H1 (cell line): Measurements from ENCODE around the gene LRRC39. TPM values are rescaled to one million over a fixed set of nuclear protein-coding genes. Genes with fewer than 3 reads are reported as not detected.

Experiments used
- CTCF ChIA-PET: fragments of 300-600 bp; sonication (Branson Sonifier 250); formaldehyde crosslinking; loops from one replicate; lab custom pipeline; 2021; ENCODE audit not compliant: partially characterized antibody; lab: Charles Lee
- POLR2A ChIA-PET: fragments of 300-600 bp; sonication (Branson Sonifier 250); formaldehyde crosslinking; loops from one replicate; lab custom pipeline; 2021; ENCODE audit warnings: inconsistent platforms; ENCODE audit not compliant: partially characterized antibody; lab: Charles Lee
- DNase-seq, 2 experiments: peaks; one replicate each; pipeline versions ENCODE4 v3.0.0 to v3.0.0-alpha.2; 2010 to 2022; ENCODE audit warnings: low spot score in 2 of 2, low read depth in 1 of 2, mixed read lengths in 1 of 2
- FAIRE-seq: peaks from 2 replicates; lab custom pipeline; 2011; peaks lifted over from hg19 to GRCh38; lab: Jason Lieb, UNC
- H2AFZ ChIP-seq: 2 replicates; pipeline ENCODE4 v1.8.1; 2012; ENCODE audit warnings: low read length, inconsistent platforms
- H2AK5ac ChIP-seq: 2 replicates; pipeline ENCODE4 v1.6.1; 2013; ENCODE audit warnings: low read depth, low read length
- H2BK120ac ChIP-seq: replicated peaks from 2 replicates; pipeline ENCODE3; 2013; ENCODE audit warnings: low read depth, low read length, inconsistent platforms
- H2BK12ac ChIP-seq: 2 replicates; pipeline ENCODE4 v1.6.1; 2013; ENCODE audit warnings: low read depth, low read length
- H2BK15ac ChIP-seq: 2 replicates; pipeline ENCODE4 v1.6.1; 2013; ENCODE audit warnings: low read length
- H2BK20ac ChIP-seq: 2 replicates; pipeline ENCODE4 v1.6.1; 2013; ENCODE audit warnings: low read length
- H2BK5ac ChIP-seq: 2 replicates; pipeline ENCODE4 v1.6.1; 2013; ENCODE audit warnings: low read depth, low read length
- H3K14ac ChIP-seq: 2 replicates; pipeline ENCODE4 v1.6.1; 2013; ENCODE audit warnings: inconsistent platforms; ENCODE audit not compliant: insufficient read length
- H3K18ac ChIP-seq: 2 replicates; pipeline ENCODE4 v1.6.1; 2013; ENCODE audit warnings: low read length; ENCODE audit errors: extremely low read depth
- H3K23ac ChIP-seq: 2 replicates; pipeline ENCODE4 v1.6.1; 2013; ENCODE audit warnings: inconsistent platforms; ENCODE audit not compliant: insufficient read length
- H3K23me2 ChIP-seq: 2 replicates; pipeline ENCODE4 v1.6.1; 2013; ENCODE audit warnings: low read depth, low read length
- H3K27ac ChIP-seq: 2 replicates; pipeline ENCODE4 v1.6.1; 2011; ENCODE audit warnings: low read depth, low read length, inconsistent platforms
- H3K27me3 ChIP-seq, 4 experiments: replicated peaks in 1 of 4; 1 replicate in 1 of 4; 2 replicates in 3 of 4; pipeline versions ENCODE4 v1.6.1 to v1.8.1; 2011 to 2013; ENCODE audit warnings: low read length in 3 of 4, mild to moderate bottlenecking in 3 of 4, inconsistent platforms in 2 of 4, mixed read lengths in 2 of 4, moderate library complexity in 1 of 4; ENCODE audit not compliant: control insufficient read depth in 3 of 4, insufficient read depth in 3 of 4; ENCODE audit errors: extremely low read depth in 1 of 4
- H3K36me3 ChIP-seq, 4 experiments: 2 replicates each; pipeline versions ENCODE4 v1.6.1 to v1.8.1; 2011 to 2013; ENCODE audit warnings: mild to moderate bottlenecking in 4 of 4, low read length in 3 of 4, moderate library complexity in 2 of 4, control low read depth in 1 of 4, inconsistent platforms in 1 of 4; ENCODE audit not compliant: insufficient read depth in 4 of 4, control insufficient read depth in 2 of 4
- H3K4ac ChIP-seq: replicated peaks from 2 replicates; pipeline ENCODE3; 2013; ENCODE audit warnings: low read length, low read depth, mixed read lengths, inconsistent platforms; ENCODE audit not compliant: insufficient read length
- H3K4me1 ChIP-seq, 4 experiments: replicated peaks in 1 of 4; 1 replicate in 1 of 4; 2 replicates in 3 of 4; pipeline versions ENCODE4 v1.6.1 to v1.8.1; 2011 to 2013; ENCODE audit warnings: low read length in 3 of 4, inconsistent platforms in 2 of 4, mixed read lengths in 1 of 4; ENCODE audit not compliant: insufficient read depth in 4 of 4, control insufficient read depth in 3 of 4
- H3K4me2 ChIP-seq, 2 experiments: 2 replicates each; pipeline versions ENCODE4 v1.6.1 to v1.8.1; 2011 to 2013; ENCODE audit warnings: low read depth in 2 of 2, low read length in 2 of 2, control low read depth in 1 of 2, inconsistent platforms in 1 of 2, mild to moderate bottlenecking in 1 of 2; ENCODE audit not compliant: insufficient read depth in 1 of 2
- H3K4me3 ChIP-seq, 4 experiments: fragments of 200-600, 300-600 bp in 1 of 4; sonication (generic), shearing (Covaris generic), sonication (Bioruptor Twin) in 1 of 4; 2 replicates each; pipeline versions ENCODE4 v1.5.1 to v1.8.1; 2011 to 2016; ENCODE audit warnings: low read length in 4 of 4, low read depth in 3 of 4, control low read depth in 2 of 4, inconsistent platforms in 2 of 4, mild to moderate bottlenecking in 2 of 4, mixed read lengths in 1 of 4, moderate library complexity in 1 of 4; ENCODE audit not compliant: insufficient read depth in 2 of 4; ENCODE audit errors: extremely low read depth in 1 of 4
- H3K56ac ChIP-seq: replicated peaks from 2 replicates; pipeline ENCODE3; 2013; ENCODE audit warnings: low read depth, mild to moderate bottlenecking, mixed read lengths, low read length, inconsistent platforms; ENCODE audit not compliant: insufficient read length
- H3K79me1 ChIP-seq: 2 replicates; pipeline ENCODE4 v1.6.1; 2013; ENCODE audit warnings: low read depth, low read length, control low read depth
- H3K79me2 ChIP-seq, 2 experiments: 2 replicates each; pipeline versions ENCODE4 v1.6.1 to v1.8.1; 2012 to 2013; ENCODE audit warnings: low read length in 2 of 2, mild to moderate bottlenecking in 2 of 2, inconsistent platforms in 1 of 2; ENCODE audit not compliant: insufficient read depth in 2 of 2, control insufficient read depth in 1 of 2
- H3K9ac ChIP-seq, 4 experiments: replicated peaks in 1 of 4; 1 replicate in 1 of 4; 2 replicates in 3 of 4; pipeline versions ENCODE4 v1.6.1 to v1.8.1; 2011 to 2013; ENCODE audit warnings: low read depth in 3 of 4, low read length in 3 of 4, control low read depth in 2 of 4, mild to moderate bottlenecking in 2 of 4, moderate library complexity in 2 of 4, inconsistent platforms in 1 of 4; ENCODE audit errors: extremely low read depth in 1 of 4
- H3K9me3 ChIP-seq, 2 experiments: 2 replicates each; pipeline versions ENCODE4 v1.6.1 to v1.8.1; 2012 to 2013; ENCODE audit warnings: mild to moderate bottlenecking in 2 of 2, moderate library complexity in 2 of 2, control low read depth in 1 of 2, inconsistent platforms in 1 of 2, low read depth in 1 of 2, low read length in 1 of 2, mixed read lengths in 1 of 2; ENCODE audit not compliant: insufficient read depth in 2 of 2
- H4K20me1 ChIP-seq, 2 experiments: replicated peaks in 1 of 2; 2 replicates each; pipeline versions ENCODE3 to v1.8.1; 2011 to 2013; ENCODE audit warnings: inconsistent platforms in 2 of 2, low read length in 2 of 2, mild to moderate bottlenecking in 1 of 2; ENCODE audit not compliant: insufficient read depth in 2 of 2, control insufficient read depth in 1 of 2
- H4K5ac ChIP-seq: 2 replicates; pipeline ENCODE4 v1.6.1; 2013; ENCODE audit warnings: low read length, low read depth, mixed read lengths, inconsistent platforms; ENCODE audit not compliant: insufficient read length
- H4K8ac ChIP-seq: 2 replicates; pipeline ENCODE4 v1.8.0; 2013; ENCODE audit warnings: mild to moderate bottlenecking, moderate library complexity, low read length, inconsistent platforms; ENCODE audit not compliant: insufficient read depth; ENCODE audit errors: extremely low read depth
- H4K91ac ChIP-seq: replicated peaks from 2 replicates; pipeline ENCODE3; 2013; ENCODE audit warnings: low read length, mixed read lengths, inconsistent platforms; ENCODE audit not compliant: insufficient read length
- BCL11A ChIP-seq, 2 experiments: IDR thresholded peaks; one replicate each; pipeline ENCODE4 v1.6.1; 2011; ENCODE audit warnings: low read depth in 2 of 2, low read length in 2 of 2, mild to moderate bottlenecking in 2 of 2
- CTCF ChIP-seq, 3 experiments: IDR thresholded peaks; 1 replicate in 2 of 3; 2 replicates in 1 of 3; pipeline versions ENCODE4 v1.5.1 to v1.6.1; 2011; ENCODE audit warnings: low read length in 3 of 3, mild to moderate bottlenecking in 3 of 3, inconsistent platforms in 2 of 3, low read depth in 1 of 3, moderate library complexity in 1 of 3; ENCODE audit not compliant: insufficient read depth in 1 of 3; ENCODE audit errors: control extremely low read depth in 1 of 3
- EGR1 ChIP-seq: IDR thresholded peaks from 2 replicates; pipeline ENCODE4 v1.6.1; 2011; ENCODE audit warnings: low read depth, low read length, borderline replicate concordance
- EP300 ChIP-seq, 2 experiments: IDR thresholded peaks; 1 replicate in 1 of 2; 2 replicates in 1 of 2; pipeline ENCODE4 v1.6.1; 2011 to 2012; ENCODE audit warnings: low read depth in 2 of 2, low read length in 2 of 2, mild to moderate bottlenecking in 2 of 2, borderline replicate concordance in 1 of 2, inconsistent platforms in 1 of 2, moderate library complexity in 1 of 2
- JUND ChIP-seq: IDR thresholded peaks from 2 replicates; pipeline ENCODE4 v1.6.1; 2011; ENCODE audit warnings: mild to moderate bottlenecking, improper control_type of control experiment, low read length
- KDM1A ChIP-seq: fragments of 200-600, 300-600 bp; sonication (generic); IDR thresholded peaks from 2 replicates; pipeline ENCODE4 v1.7.1; 2016; ENCODE audit warnings: mild to moderate bottlenecking, low read length, borderline replicate concordance
- POLR2A ChIP-seq, 2 experiments: IDR thresholded peaks; 1 replicate in 1 of 2; 2 replicates in 1 of 2; pipeline ENCODE4 v1.6.1; 2011; ENCODE audit warnings: low read depth in 2 of 2, low read length in 2 of 2, mild to moderate bottlenecking in 2 of 2; ENCODE audit errors: control extremely low read depth in 1 of 2
- RBBP5 ChIP-seq: IDR thresholded peaks from 2 replicates; pipeline ENCODE4 v1.7.1; 2012; ENCODE audit warnings: low read depth, mild to moderate bottlenecking, inconsistent platforms, low read length, moderate library complexity, borderline replicate concordance
- RXRA ChIP-seq: IDR thresholded peaks from 2 replicates; pipeline ENCODE4 v1.6.1; 2011; ENCODE audit warnings: low read depth, mild to moderate bottlenecking, low read length, moderate library complexity; ENCODE audit not compliant: insufficient read depth
- SIN3A ChIP-seq, 2 experiments: IDR thresholded peaks in 1 of 2; conservative IDR thresholded peaks in 1 of 2; 2 replicates each; pipeline ENCODE4 v1.6.1; 2011 to 2012; ENCODE audit warnings: low read length in 2 of 2, improper control_type of control experiment in 1 of 2, low read depth in 1 of 2, mild to moderate bottlenecking in 1 of 2
- SRF ChIP-seq: IDR thresholded peaks from 2 replicates; pipeline ENCODE4 v1.6.1; 2011; ENCODE audit warnings: mild to moderate bottlenecking, low read depth, low read length, moderate library complexity
- TCF12 ChIP-seq: IDR thresholded peaks from 2 replicates; pipeline ENCODE4 v1.6.1; 2011; ENCODE audit warnings: low read depth, mild to moderate bottlenecking, low read length
- WGBS, 2 experiments: shearing (Covaris generic) in 1 of 2; methylation state at CpG; one replicate each; pipeline versions ENCODE4 v1.1.6 to v1.1.7; 2013 to 2015; ENCODE audit warnings: low lambda C conversion rate in 2 of 2, mixed read lengths in 2 of 2, inconsistent platforms in 1 of 2, low coverage in 1 of 2, missing lambda C conversion rate in 1 of 2; ENCODE audit not compliant: insufficient replicate concordance in 2 of 2, insufficient coverage in 1 of 2, insufficient read length in 1 of 2; ENCODE audit errors: extremely low coverage in 1 of 2, missing lambda C conversion rate in 1 of 2; 5-methylcytosine and 5-hydroxymethylcytosine counted together
- polyA plus RNA-seq, 7 experiments: library from polyadenylated mRNA; depleted of rRNA in 3 of 7; stranded (reverse) in 5 of 7; unstranded in 2 of 7; fragments of >200 nt in 5 of 7; fragments of 200-250 nt in 2 of 7; gene quantifications; 1 replicate in 5 of 7; 2 replicates in 1 of 7; 4 replicates in 1 of 7; pipeline versions ENCODE4 v1.2.1 to v1.2.3, GENCODE V29; 2011 to 2013; ENCODE audit warnings: missing spikeins in 2 of 7, mixed read lengths in 2 of 7
- total RNA-seq: library from RNA; stranded (reverse); fragmentation: NEBNext Ultra II Directional; extraction: Animal tissue kit (Norgen Biotek cat#: 25700); gene quantifications from 2 replicates; pipeline ENCODE4 v1.2.1, GENCODE V29; 2021

The LRRC39 gene
- total and polyA plus RNA-seq, 2 of the 8 experiments (the other 6 are each of a cell fraction or from before 2014, with no cell fraction given): 0.33 to 0.39 TPM

DNA sequence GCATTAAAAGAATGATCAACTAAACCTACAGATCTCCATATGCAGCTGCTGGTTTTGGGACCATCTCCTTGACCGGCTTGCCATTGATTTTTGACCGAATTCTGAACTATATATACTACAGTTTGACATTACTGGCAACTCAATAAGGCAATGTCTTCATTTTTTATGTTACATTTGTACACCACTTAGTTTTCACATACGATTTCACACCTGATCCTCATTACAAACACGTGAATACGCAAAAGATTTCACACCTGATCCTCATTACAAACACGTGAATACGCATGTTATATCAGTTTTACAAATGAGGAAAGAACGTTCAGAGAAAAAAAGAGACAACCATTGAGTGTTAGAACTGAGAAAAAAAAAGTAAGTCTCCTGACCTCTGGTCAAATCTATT lies 46.4 kb downstream of the LRRC39 start:
- Histone ChIP-seq H3K79me1 (peaks cover 2% of the 10 kb centered on the region; the same call in 1 of the 2 replicates), H3K27me3 (no peaks in the 10 kb centered on the region), H3K4me3 (peak overlapping the region; percentile 79 to 96 (median 96)), H3K9ac (peak overlapping the region in 2 of 4 experiments; percentile 61 to 89; a peak in 2 of 7 replicates), H4K5ac (no peak overlapping the region), H4K8ac (no peak overlapping the region), H2BK120ac (no peak overlapping the region), H3K4ac (no peak overlapping the region), H2BK5ac (no peak overlapping the region), H4K20me1 (peaks cover 0 to 7% of the 10 kb centered on the region in 2 experiments), H2AK5ac (no peak overlapping the region), H3K9me3 (no peaks in the 10 kb centered on the region), H3K23me2 (no peaks in the 10 kb centered on the region), H3K4me1 (peaks cover 0 to 5% (median 0%) of the 10 kb centered on the region in 4 experiments; a peak in 2 of 7 replicates), H2BK15ac (no peak overlapping the region), H3K14ac (no peak overlapping the region), H3K79me2 (peaks cover 9 to 73% of the 10 kb centered on the region in 2 experiments), H3K36me3 (no peaks in the 10 kb centered on the region), H3K4me2 (peak overlapping the region; percentile 62 to 67), H3K56ac (no peak overlapping the region), H2BK20ac (no peak overlapping the region), H3K27ac (no peak overlapping the region), H3K18ac (no peak overlapping the region), H4K91ac (no peak overlapping the region), H2BK12ac (no peak overlapping the region), H2AFZ (no peak overlapping the region), H3K23ac (no peak overlapping the region)
- WGBS, 2 experiments: 76% methylated on average over 8 of the region's 8 CpGs; no CpG with 5 or more reads in 1 of the 2 experiments
- ChIA-PET POLR2A (no interaction called here), CTCF (no interaction called here)
- FAIRE-seq (no peak), DNase-seq (no peak)
- no peak for TF ChIP-seq SRF
- TF ChIP-seq TCF12: no peak
- TF ChIP-seq JUND: no peak
- TF ChIP-seq EGR1: no peak
- no peak for TF ChIP-seq SIN3A (conservative IDR thresholded peaks at IDR 0.05 in 1 of 2, IDR thresholded peaks at IDR 0.05 in 1 of 2; ENCODE audit: low read depth in 1 of 2, low read length in 2 of 2)
- TF ChIP-seq EP300 (IDR thresholded peaks at IDR 0.05; ENCODE audit: borderline replicate concordance in 1 of 2, low read depth in 2 of 2, low read length in 2 of 2): no peak
- no peak for TF ChIP-seq RBBP5
- TF ChIP-seq KDM1A: no peak
- TF ChIP-seq CTCF (IDR thresholded peaks at IDR 0.05; ENCODE audit: control extremely low read depth in 1 of 3, insufficient read depth in 1 of 3, low read depth in 1 of 3, low read length in 3 of 3): no peak
- no peak for TF ChIP-seq BCL11A (IDR thresholded peaks at IDR 0.05; ENCODE audit: low read depth in 2 of 2, low read length in 2 of 2)
- no peak for TF ChIP-seq POLR2A (IDR thresholded peaks at IDR 0.05; ENCODE audit: control extremely low read depth in 1 of 2, low read depth in 2 of 2, low read length in 2 of 2)
- no peak for TF ChIP-seq RXRA
